ENCODE data around the gene PTK7. TPM values are rescaled to one million over a fixed set of nuclear protein-coding genes. Genes with fewer than 3 reads are reported as not detected.

Gene PTK7
- 110 and 119 TPM in 2 replicates for total RNA-seq

DNA sequence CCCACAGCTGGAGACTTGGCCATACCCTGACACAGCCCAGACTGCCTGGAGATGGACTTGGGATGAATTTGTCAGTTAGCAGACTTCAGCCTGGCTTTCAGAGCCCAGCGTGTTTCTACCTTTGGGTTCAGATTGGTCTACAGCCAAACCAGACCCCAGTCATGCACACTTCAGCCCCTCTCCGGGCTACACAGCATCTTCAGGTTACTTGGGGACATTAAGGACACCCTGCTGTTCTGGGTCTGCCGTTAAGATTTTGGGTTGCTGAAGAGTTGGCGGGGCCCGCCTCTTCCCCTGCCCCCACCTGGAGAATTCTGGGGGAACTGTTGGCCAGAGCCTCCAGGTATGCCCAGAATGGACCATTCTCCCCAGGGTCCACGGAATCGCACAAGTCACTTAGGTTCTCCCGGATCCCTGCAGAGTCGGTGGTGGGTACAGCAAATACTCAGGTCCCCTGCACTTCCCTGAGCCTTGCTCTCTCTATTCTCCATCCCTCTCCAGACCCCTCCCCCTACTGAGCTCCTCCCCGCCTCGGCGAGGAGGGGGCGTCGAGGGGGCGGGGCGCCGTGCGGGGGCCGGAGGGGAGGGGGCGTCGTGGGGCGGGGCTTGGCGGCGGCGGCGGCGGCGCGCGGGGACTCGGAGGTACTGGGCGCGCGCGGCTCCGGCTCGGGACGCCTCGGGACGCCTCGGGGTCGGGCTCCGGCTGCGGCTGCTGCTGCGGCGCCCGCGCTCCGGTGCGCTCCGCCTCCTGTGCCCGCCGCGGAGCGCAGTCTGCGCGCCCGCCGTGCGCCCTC is at the start of gene PTK7:
Gene PTK7, plus strand, starts transcription at position 645 of the 794 bp plus-strand sequence. CDS start 175 bp downstream, outside the sequence.

DNA sequence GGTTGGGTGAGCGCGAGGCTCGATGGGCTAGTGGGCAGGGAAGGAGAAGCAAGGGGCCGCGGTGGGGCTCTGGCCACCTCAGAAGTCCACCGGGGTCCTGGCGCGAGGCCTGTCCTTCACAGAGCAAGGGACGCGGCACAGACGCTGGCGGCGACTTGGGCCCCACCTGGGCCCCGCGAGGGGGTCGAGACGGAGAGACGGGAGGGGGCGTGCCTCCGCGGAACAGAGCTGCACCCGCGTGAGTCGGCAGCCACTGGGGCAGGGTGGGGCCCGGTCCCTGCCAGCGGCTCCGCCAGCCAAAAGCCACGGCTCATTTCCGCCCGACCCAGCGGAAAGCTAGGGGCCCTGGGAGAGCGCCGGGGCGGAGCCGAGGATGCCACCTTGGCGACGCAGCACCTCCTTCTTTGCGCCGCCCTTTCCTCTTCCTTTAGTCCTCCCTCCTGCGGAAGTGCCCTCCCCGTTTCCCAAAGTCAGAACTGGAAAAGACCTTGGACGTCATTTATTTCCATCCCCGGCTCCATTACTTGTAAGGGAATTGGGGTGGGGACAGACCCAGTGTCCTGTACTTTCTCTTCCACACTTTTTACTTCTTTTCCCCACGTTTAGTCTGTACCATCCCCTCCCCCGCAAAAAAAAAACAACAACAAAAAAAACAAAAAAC is 22.4 kb upstream of the PTK7 start, which contains the start of gene CUL7:
Gene CUL7, minus strand, starts transcription at position 307 of the 661 bp plus-strand sequence. CDS start 1,063 bp downstream, outside the sequence.

DNA sequence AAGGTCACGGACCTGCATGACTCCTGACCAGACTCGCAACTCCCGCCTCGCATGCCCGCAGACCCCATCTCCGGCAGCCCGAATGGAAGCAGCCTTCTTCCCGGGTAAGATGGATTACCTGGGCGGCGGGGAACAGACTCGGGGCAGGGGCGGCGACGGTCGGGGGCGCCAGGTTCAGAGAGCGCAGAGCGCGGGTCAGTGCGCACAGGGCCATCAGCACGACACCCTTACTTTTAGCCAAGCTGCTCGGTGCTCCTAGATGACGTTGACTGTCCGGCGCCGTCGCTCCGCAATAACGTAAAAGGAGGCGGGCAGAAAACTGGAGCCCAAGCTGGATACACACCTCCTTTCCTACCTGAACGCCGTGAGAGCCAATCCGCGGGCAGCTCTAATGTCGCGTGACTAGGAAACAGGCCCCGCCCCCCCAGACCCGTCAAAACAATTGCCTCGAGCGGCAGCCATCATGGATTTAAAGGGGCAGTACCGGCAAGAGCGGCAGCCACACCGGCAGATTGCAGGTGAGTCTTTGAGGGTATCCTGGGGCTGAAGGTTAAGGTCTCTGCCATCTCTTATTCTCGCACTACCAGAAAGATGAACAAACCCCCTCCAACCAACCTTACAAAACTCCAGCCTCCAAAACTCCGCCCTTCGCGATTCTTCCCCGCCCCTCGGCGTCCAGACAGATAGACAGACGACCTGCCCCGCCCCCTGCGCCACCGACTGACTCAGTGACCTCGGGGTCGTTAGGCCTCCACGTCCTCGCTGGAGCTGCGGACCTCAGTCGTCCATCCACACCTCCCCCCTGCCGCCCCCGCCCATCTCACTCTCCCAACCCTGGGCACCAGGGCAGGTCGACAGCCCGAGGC is 16.7 kb upstream of the PTK7 start, which contains the start of the genes KLC4 and MRPL2:
Gene KLC4, plus strand, starts transcription at position 464 of the 866 bp plus-strand sequence. CDS start 1,705 bp downstream, outside the sequence.
Gene MRPL2, minus strand, starts transcription at position 267 of the 866 bp plus-strand sequence. Its CDS starts 53 bp downstream, at position 214.

DNA sequence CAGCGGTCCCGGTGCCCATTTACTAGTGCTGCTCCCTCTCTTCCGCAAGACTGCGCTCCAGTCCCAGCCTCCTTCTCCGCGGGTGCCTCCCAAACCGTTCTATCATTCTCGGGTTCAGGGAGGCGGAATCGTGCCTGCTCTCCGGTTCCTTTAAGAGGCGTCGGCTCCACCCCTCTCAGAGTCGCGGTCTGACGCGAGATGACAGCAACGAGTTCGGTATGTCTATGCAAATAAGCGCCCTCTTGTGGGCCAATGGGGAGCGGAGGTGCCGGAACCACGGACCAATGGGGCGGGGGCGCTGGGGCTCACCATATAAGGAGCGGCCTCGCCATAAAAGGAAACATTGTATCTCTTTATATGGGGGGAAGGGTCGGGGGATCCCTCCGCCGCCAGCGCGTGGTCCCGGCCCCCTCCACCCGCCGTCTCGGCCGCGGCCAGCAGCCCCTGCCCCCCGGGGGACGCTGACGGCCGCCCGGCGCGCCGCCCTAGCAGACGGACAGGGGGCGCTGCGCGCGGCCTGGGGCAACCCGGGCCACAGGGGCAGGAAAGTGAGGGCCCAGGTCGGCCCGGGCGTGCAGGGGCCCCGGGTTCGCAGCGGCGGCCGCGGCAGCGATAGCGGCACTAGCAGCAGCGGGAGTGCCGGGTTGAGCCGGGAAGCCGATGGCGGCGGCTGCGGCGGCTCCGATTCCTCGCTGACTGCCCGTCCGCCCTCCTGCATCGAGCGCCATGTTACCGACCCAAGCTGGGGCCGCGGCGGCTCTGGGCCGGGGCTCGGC is 95.0 kb downstream of the PTK7 start, which contains the start of gene SRF:
Gene SRF, plus strand, starts transcription at position 339 of the 776 bp plus-strand sequence. Its CDS starts 388 bp downstream, at position 727.

DNA sequence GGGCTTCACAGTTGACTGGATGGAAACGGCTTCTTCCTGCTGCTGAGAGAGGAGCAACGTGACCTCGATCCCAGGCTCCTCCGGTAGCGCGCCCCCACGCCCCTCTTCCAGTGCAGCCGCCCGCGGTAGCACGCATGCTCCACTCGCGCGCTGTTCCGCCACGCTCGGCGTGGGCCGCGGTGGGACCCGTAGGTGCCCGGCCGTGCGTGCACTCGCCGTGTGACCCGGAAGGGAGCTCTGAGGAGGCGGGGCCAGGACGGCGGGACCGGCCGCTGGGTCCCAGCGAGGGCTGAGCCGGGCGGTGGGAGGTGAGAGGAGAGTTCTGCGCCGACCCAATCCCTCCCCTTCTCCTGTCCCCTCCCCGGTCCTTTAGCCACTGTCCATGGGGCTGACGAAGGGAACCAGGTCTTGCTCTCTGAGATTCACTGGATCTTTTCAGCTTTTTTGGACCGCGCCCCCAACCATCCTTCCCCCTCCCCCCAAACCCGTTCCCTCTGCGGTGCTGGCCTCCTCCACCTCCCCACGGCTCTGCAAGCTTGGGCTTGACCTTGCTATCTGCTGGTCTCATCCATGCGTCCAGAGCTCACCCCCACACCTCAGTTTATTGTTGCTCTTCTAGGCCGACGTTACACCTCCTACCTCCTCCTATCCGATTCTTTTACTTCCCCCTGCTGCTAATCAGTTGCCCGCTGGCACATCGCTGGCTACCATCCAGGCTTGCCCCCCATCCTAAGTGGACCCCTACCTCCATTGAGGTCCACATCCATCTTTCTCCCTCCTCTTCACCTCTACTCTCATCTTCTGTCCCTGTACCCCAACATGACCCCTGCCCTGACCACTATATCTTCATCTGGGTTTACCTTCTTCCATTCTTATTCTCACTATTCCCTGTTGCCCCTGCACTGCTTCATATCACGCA is 106.1 kb downstream of the PTK7 start, which contains the start of gene CUL9:
Gene CUL9, plus strand, starts transcription at position 255 of the 919 bp plus-strand sequence. CDS start 2,115 bp downstream, outside the sequence.

Other genes starting within 250 kb of the PTK7 start
- 77.8 and 97.9 TPM in 2 replicates for gene RPL7L1, start 196.7 kb upstream of the PTK7 start, total RNA-seq
- gene PTCRA, start 160.3 kb upstream of the PTK7 start, total RNA-seq: not detected in 2 replicates
- gene CNPY3, start 146.8 kb upstream of the PTK7 start, total RNA-seq: 25.5 and 27.7 TPM in 2 replicates
- not detected in 2 replicates for gene GNMT, start 115.6 kb upstream of the PTK7 start, total RNA-seq
- gene PEX6, start 97.1 kb upstream of the PTK7 start, total RNA-seq: 20.8 and 21.8 TPM in 2 replicates
- 31.8 TPM in 2 replicates for gene PPP2R5D, start 91.7 kb upstream of the PTK7 start, total RNA-seq
- gene MEA1, start 62.4 kb upstream of the PTK7 start, total RNA-seq: 54.0 and 61.1 TPM in 2 replicates
- gene KLHDC3, start 62.1 kb upstream of the PTK7 start, total RNA-seq: 75.7 and 92.5 TPM in 2 replicates
- gene RRP36, start 54.7 kb upstream of the PTK7 start, total RNA-seq: 40.7 and 63.8 TPM in 2 replicates
- 33.3 and 36.4 TPM in 2 replicates for gene CUL7, start 22.5 kb upstream of the PTK7 start, total RNA-seq
- 14.2 and 26.8 TPM in 2 replicates for gene MRPL2, start 16.9 kb upstream of the PTK7 start, total RNA-seq
- 9.9 and 11.0 TPM in 2 replicates for gene KLC4, start 16.7 kb upstream of the PTK7 start, total RNA-seq
- gene SRF, start 95.0 kb downstream of the PTK7 start, total RNA-seq: 14.1 and 16.3 TPM in 2 replicates
- 12.7 and 17.2 TPM in 2 replicates for gene CUL9, start 105.9 kb downstream of the PTK7 start, total RNA-seq
- gene DNPH1, start 153.2 kb downstream of the PTK7 start, total RNA-seq: 88.2 and 103 TPM in 2 replicates
- not detected in 2 replicates for gene TTBK1, start 167.2 kb downstream of the PTK7 start, total RNA-seq
- not detected in 2 replicates for gene SLC22A7, start 221.9 kb downstream of the PTK7 start, total RNA-seq
- not detected in 2 replicates for gene CRIP3, start 232.5 kb downstream of the PTK7 start, total RNA-seq